ENCODE results near the gene LYZL6. TPM values are rescaled to one million over a fixed set of nuclear protein-coding genes. Genes with fewer than 3 reads are reported as not detected.

Gene LYZL6
- total and polyA plus RNA-seq, 10 of the 15 experiments (the other 5 are each of a cell fraction or from before 2014, with no cell fraction given): not detected

DNA sequence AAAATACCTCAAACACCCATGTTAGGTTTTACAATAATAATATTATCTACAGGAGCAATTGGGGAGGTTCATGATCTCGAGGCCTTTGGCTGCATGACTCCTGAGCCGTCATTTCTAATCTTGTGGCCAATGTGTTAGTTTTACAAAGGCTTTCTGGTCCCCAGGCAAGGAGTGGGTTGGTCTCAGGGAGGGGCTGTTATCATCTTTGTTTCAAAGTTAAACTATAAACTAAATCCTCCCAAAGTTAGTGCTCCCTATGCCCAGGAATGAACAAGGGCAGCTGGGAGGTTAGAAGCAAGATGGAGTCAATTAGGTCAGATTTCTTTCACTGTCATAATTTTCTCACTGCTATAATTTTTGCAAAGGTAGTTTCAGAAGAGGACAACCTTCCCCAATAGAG is 54.3 kb downstream of the LYZL6 start (continued):
- TF ChIP-seq SMAD1 (IDR thresholded peaks at IDR 0.05; ENCODE audit: low read depth, partially characterized antibody): no peak
- TF ChIP-seq TCF7 (IDR thresholded peaks at IDR 0.05; ENCODE audit: borderline replicate concordance): no peak
- TF ChIP-seq SREBF2 (IDR thresholded peaks at IDR 0.05; ENCODE audit: low read length): no peak
- TF ChIP-seq MTA2 (IDR thresholded peaks at IDR 0.05; ENCODE audit: low read depth): peak; percentile 43; the same call in 1 of the 2 replicates
- no peak for TF ChIP-seq WRNIP1 (IDR thresholded peaks at IDR 0.05; ENCODE audit: borderline replicate concordance, low read depth, low read length)
- peak; percentile 27; the same call in 1 of the 2 replicates for TF ChIP-seq IKZF1 (conservative IDR thresholded peaks at IDR 0.05)

Small RNAs within 50 kb of the gene (small RNA-seq; reads per million reads assigned to genes)
- 266 reads per million, percentile 99 among the genes with 10 or more reads in this experiment for gene RF00100

Other genes with a start within 250 kb of the LYZL6 start
Only the 7 nearest of the 16 such genes appear.
- 0.11 TPM in 1 of 2 replicates, not detected in the other for gene HEATR9, start 74.8 kb downstream of the LYZL6 start, total RNA-seq (2014; rRNA removed)
- 0.04 TPM in 1 of 2 replicates, not detected in the other for gene HEATR9, start 74.8 kb downstream of the LYZL6 start, total RNA-seq (2014; rRNA removed; fragmentation: Illumina TruSeq; extraction: Trizol)
- 0.21 and 0.53 TPM in 2 replicates for gene HEATR9, start 74.8 kb downstream of the LYZL6 start, total RNA-seq (2021)
- 0.43 and 0.50 TPM in 2 replicates for gene HEATR9, start 74.8 kb downstream of the LYZL6 start, polyA plus RNA-seq (2011; rRNA removed)
- 0.08 and 0.12 TPM in 2 replicates for gene HEATR9, start 74.8 kb downstream of the LYZL6 start, polyA plus RNA-seq (2014; fragmentation: Illumina TruSeq; extraction: Trizol)
- under 1 TPM; 0.11 to 0.14 TPM for gene HEATR9, start 74.8 kb downstream of the LYZL6 start, polyA plus RNA-seq (2014; fragmentation: Nextera tagmentation; extraction: Ambion mirVana)
- gene HEATR9, start 74.8 kb downstream of the LYZL6 start, polyA plus RNA-seq (2014; rRNA removed): 0.17 and 0.36 TPM in 2 replicates
- gene HEATR9, start 74.8 kb downstream of the LYZL6 start, polyA plus RNA-seq (2016; fragmentation: Nextera tagmentation; extraction: Ambion mirVana): not detected
- 82.0 and 96.3 TPM in 2 replicates for gene CCL5, start 63.4 kb downstream of the LYZL6 start, total RNA-seq (2014; rRNA removed)
- gene CCL5, start 63.4 kb downstream of the LYZL6 start, total RNA-seq (2014; rRNA removed; fragmentation: Illumina TruSeq; extraction: Trizol): 75.4 and 79.6 TPM in 2 replicates
- 60.2 and 71.7 TPM in 2 replicates for gene CCL5, start 63.4 kb downstream of the LYZL6 start, total RNA-seq (2021)
- 166 and 175 TPM in 2 replicates for gene CCL5, start 63.4 kb downstream of the LYZL6 start, polyA plus RNA-seq (2011; rRNA removed)
- 95.6 and 112 TPM in 2 replicates for gene CCL5, start 63.4 kb downstream of the LYZL6 start, polyA plus RNA-seq (2014; fragmentation: Illumina TruSeq; extraction: Trizol)
- gene CCL5, start 63.4 kb downstream of the LYZL6 start, polyA plus RNA-seq (2014; fragmentation: Nextera tagmentation; extraction: Ambion mirVana): 100 to 1,000 TPM; 139 to 186 TPM
- 84.0 and 99.6 TPM in 2 replicates for gene CCL5, start 63.4 kb downstream of the LYZL6 start, polyA plus RNA-seq (2014; rRNA removed)
- gene CCL5, start 63.4 kb downstream of the LYZL6 start, polyA plus RNA-seq (2016; fragmentation: Nextera tagmentation; extraction: Ambion mirVana): 10 to 100 TPM; 45.7 to 56.1 TPM
- gene RDM1, start 12.9 kb downstream of the LYZL6 start, total RNA-seq (2014; rRNA removed): 5.7 and 8.8 TPM in 2 replicates
- 5.9 and 8.1 TPM in 2 replicates for gene RDM1, start 12.9 kb downstream of the LYZL6 start, total RNA-seq (2014; rRNA removed; fragmentation: Illumina TruSeq; extraction: Trizol)
- 9.7 and 12.1 TPM in 2 replicates for gene RDM1, start 12.9 kb downstream of the LYZL6 start, total RNA-seq (2021)
- gene RDM1, start 12.9 kb downstream of the LYZL6 start, polyA plus RNA-seq (2011; rRNA removed): 18.4 and 21.8 TPM in 2 replicates
- gene RDM1, start 12.9 kb downstream of the LYZL6 start, polyA plus RNA-seq (2014; fragmentation: Illumina TruSeq; extraction: Trizol): 9.6 and 11.1 TPM in 2 replicates
- 10 to 100 TPM; 12.0 to 15.9 TPM for gene RDM1, start 12.9 kb downstream of the LYZL6 start, polyA plus RNA-seq (2014; fragmentation: Nextera tagmentation; extraction: Ambion mirVana)
- gene RDM1, start 12.9 kb downstream of the LYZL6 start, polyA plus RNA-seq (2014; rRNA removed): 6.2 and 8.2 TPM in 2 replicates
- 10 to 100 TPM; 11.7 to 16.0 TPM for gene RDM1, start 12.9 kb downstream of the LYZL6 start, polyA plus RNA-seq (2016; fragmentation: Nextera tagmentation; extraction: Ambion mirVana)
- not detected in 2 replicates for gene CCL16, start 37.8 kb upstream of the LYZL6 start, total RNA-seq (2014; rRNA removed)
- gene CCL16, start 37.8 kb upstream of the LYZL6 start, total RNA-seq (2014; rRNA removed; fragmentation: Illumina TruSeq; extraction: Trizol): not detected in 2 replicates
- not detected in 2 replicates for gene CCL16, start 37.8 kb upstream of the LYZL6 start, total RNA-seq (2021)
- gene CCL16, start 37.8 kb upstream of the LYZL6 start, polyA plus RNA-seq (2011; rRNA removed): not detected in 2 replicates
- not detected in 2 replicates for gene CCL16, start 37.8 kb upstream of the LYZL6 start, polyA plus RNA-seq (2014; fragmentation: Illumina TruSeq; extraction: Trizol)
- gene CCL16, start 37.8 kb upstream of the LYZL6 start, polyA plus RNA-seq (2014; fragmentation: Nextera tagmentation; extraction: Ambion mirVana): not detected
- gene CCL16, start 37.8 kb upstream of the LYZL6 start, polyA plus RNA-seq (2014; rRNA removed): not detected in 2 replicates
- gene CCL16, start 37.8 kb upstream of the LYZL6 start, polyA plus RNA-seq (2016; fragmentation: Nextera tagmentation; extraction: Ambion mirVana): not detected
- not detected in 2 replicates for gene CCL14, start 43.0 kb upstream of the LYZL6 start, total RNA-seq (2014; rRNA removed)
- gene CCL14, start 43.0 kb upstream of the LYZL6 start, total RNA-seq (2014; rRNA removed; fragmentation: Illumina TruSeq; extraction: Trizol): not detected in 2 replicates
- not detected in 2 replicates for gene CCL14, start 43.0 kb upstream of the LYZL6 start, total RNA-seq (2021)
- gene CCL14, start 43.0 kb upstream of the LYZL6 start, polyA plus RNA-seq (2011; rRNA removed): not detected in 2 replicates
- not detected in 2 replicates for gene CCL14, start 43.0 kb upstream of the LYZL6 start, polyA plus RNA-seq (2014; fragmentation: Illumina TruSeq; extraction: Trizol)
- gene CCL14, start 43.0 kb upstream of the LYZL6 start, polyA plus RNA-seq (2014; fragmentation: Nextera tagmentation; extraction: Ambion mirVana): not detected
- gene CCL14, start 43.0 kb upstream of the LYZL6 start, polyA plus RNA-seq (2014; rRNA removed): not detected in 2 replicates
- gene CCL14, start 43.0 kb upstream of the LYZL6 start, polyA plus RNA-seq (2016; fragmentation: Nextera tagmentation; extraction: Ambion mirVana): not detected
- not detected in 2 replicates for gene CCL15, start 57.8 kb upstream of the LYZL6 start, total RNA-seq (2014; rRNA removed)
- gene CCL15, start 57.8 kb upstream of the LYZL6 start, total RNA-seq (2014; rRNA removed; fragmentation: Illumina TruSeq; extraction: Trizol): not detected in 2 replicates
- gene CCL15, start 57.8 kb upstream of the LYZL6 start, total RNA-seq (2021): not detected in 2 replicates
- gene CCL15, start 57.8 kb upstream of the LYZL6 start, polyA plus RNA-seq (2011; rRNA removed): not detected in 2 replicates
- 0.12 TPM in 1 of 2 replicates, not detected in the other for gene CCL15, start 57.8 kb upstream of the LYZL6 start, polyA plus RNA-seq (2014; fragmentation: Illumina TruSeq; extraction: Trizol)
- not detected for gene CCL15, start 57.8 kb upstream of the LYZL6 start, polyA plus RNA-seq (2014; fragmentation: Nextera tagmentation; extraction: Ambion mirVana)
- gene CCL15, start 57.8 kb upstream of the LYZL6 start, polyA plus RNA-seq (2014; rRNA removed): not detected in 2 replicates
- gene CCL15, start 57.8 kb upstream of the LYZL6 start, polyA plus RNA-seq (2016; fragmentation: Nextera tagmentation; extraction: Ambion mirVana): not detected
- 0.22 and 0.40 TPM in 2 replicates for gene CCL23, start 74.3 kb upstream of the LYZL6 start, total RNA-seq (2014; rRNA removed)
- not detected in 2 replicates for gene CCL23, start 74.3 kb upstream of the LYZL6 start, total RNA-seq (2014; rRNA removed; fragmentation: Illumina TruSeq; extraction: Trizol)
- gene CCL23, start 74.3 kb upstream of the LYZL6 start, total RNA-seq (2021): not detected in 2 replicates
- 0.62 and 1.0 TPM in 2 replicates for gene CCL23, start 74.3 kb upstream of the LYZL6 start, polyA plus RNA-seq (2011; rRNA removed)
- gene CCL23, start 74.3 kb upstream of the LYZL6 start, polyA plus RNA-seq (2014; fragmentation: Illumina TruSeq; extraction: Trizol): 0.15 TPM in 1 of 2 replicates, not detected in the other
- gene CCL23, start 74.3 kb upstream of the LYZL6 start, polyA plus RNA-seq (2014; fragmentation: Nextera tagmentation; extraction: Ambion mirVana): under 1 TPM in 1 of 2 experiments, not detected in 1; 0.42 TPM
- 0.18 TPM in 1 of 2 replicates, not detected in the other for gene CCL23, start 74.3 kb upstream of the LYZL6 start, polyA plus RNA-seq (2014; rRNA removed)
- gene CCL23, start 74.3 kb upstream of the LYZL6 start, polyA plus RNA-seq (2016; fragmentation: Nextera tagmentation; extraction: Ambion mirVana): not detected